HG03108 (cell line): ENCODE measurements around the gene KCNJ6.
"Not testable (repeated sequence)": the region's sequence is repeated elsewhere in the genome, so short reads cannot be mapped to it uniquely, and the experiment has no call there.

Experiments used
- ATAC-seq: cut with Tn5 transposase; IDR thresholded peaks from one replicate; pipeline ENCODE4 v1.9.1; 2021; ENCODE audit warnings: moderate library complexity; ENCODE audit not compliant: unreplicated experiment

KCNJ6 gene

DNA sequence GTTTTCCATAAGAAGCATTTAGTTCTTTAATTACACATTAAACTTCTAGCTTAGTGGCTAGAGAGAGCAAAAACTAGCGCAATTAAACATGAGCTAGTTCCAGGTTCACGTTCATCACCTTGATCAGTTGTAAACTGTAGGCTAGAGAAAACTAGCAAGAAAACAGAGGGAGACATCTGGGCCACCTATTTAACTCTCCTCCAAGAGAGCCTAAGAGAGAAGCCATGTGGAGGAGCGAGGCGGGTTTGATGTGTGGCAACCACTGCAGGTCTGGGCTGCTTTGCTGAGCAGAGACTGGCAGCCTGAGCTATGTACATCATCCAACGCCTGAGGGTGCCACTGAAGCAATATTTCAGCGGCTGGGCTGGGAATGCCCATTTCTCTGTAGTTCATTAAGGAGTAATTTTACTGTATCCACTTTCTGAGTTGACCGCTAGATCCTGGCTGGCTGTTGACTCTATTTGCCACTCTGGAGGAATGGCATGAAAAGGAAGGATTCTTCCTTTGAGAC lies 296.7 kb downstream of the KCNJ6 start:
- ATAC-seq, result no peak

DNA sequence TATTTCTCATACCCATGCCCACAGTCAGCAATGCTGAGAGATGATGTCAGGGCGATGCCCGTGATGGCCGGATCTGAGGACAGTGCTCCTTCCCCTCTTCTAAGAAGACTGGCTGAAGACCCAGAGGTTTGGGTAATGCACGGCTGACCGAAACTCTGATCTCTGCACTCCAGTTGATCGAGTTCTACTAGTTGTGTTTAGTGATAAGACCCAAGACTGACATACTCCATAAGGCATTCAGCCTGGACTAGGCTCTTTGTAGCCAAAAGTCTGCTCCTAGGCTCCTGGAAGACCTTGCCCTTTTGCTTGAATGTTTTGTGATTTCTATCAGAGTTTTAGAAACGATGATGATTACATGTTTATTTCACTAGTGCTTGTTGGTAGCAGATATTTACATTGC lies 298.2 kb downstream of the KCNJ6 start:
- ATAC-seq, result no peak

DNA sequence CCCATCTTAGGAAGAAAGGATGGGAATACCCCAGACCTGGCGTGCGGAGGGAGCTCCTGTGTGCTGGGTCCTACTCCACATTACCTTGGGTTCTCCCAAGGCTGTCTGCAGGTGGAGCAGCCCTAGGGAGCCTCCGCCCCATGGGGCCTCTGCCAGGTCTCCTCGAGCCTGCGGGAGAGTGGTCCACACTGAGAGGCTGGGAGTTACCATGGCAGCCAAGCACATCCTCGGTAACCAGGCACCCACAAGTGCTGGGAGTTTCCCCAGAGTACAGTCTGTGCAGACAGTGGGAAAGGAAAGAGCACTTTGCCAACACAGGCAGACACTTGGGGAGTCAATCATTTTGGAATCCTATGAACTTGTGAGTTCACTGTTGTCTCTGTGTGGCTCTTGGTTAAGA lies 300.3 kb downstream of the KCNJ6 start:
- ATAC-seq, result no peak

DNA sequence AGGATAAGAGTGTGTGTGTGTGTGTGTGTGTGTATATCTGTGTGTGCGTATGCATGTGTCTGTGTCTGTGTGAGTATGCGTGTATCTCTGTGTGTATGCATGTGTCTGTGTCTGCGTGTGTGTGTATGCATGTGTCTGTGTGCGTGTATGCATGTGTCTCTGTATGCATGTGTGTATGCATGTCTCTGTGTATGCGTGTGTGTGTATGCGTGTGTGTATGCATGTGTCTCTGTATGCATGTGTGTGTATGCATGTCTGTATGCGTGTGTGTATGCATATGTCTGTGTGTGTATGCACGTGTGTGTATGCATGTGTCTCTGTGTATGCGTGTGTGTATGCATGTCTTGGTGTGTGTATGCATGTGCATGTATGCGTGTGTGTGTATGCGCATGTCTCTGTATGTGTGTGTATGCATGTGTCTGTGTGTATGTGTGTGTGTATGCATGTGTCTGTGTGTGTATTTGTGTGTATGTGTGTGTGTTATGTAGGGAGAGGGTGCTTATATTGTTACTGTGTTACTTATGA lies 301.8 kb downstream of the KCNJ6 start:
- no peak for ATAC-seq

DNA sequence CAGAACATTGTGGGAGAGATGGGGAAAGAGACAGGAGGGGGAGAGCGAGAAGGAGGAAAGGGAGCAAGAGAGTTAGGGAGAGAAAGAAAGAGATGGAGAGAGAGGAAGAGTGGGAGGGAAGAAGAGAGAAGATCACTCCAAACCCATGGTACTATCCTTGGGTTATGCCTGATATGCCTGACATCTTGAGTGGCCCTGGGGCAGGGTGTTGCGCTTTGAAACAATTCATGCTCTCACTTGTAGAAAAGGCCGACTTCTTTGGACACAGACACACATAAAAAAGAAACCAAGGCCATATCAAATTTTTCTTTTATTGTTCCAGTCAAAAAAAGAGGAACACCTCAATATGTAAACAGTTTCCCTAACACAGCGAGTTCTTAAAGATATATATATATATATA lies 309.2 kb downstream of the KCNJ6 start:
- ATAC-seq, result no peak

DNA sequence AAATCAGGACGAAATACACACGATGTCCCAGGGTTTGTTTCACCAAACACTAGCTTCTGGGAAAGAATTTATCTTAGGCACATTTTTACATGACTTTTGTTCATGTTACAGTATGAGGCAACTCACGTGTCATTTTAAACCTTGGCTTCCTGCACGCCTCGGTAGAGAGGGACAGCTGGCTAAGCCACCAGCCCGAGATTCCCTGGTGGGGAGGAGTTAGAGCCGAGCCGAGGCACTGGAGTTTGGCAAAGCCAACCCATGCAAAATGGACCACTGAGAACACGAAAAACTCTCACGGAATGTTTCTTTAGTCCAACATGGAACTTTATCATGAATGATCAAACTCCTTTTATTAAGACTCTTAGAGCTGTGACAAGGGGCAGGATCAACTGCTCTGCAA lies 309.7 kb downstream of the KCNJ6 start:
- ATAC-seq, result no peak

DNA sequence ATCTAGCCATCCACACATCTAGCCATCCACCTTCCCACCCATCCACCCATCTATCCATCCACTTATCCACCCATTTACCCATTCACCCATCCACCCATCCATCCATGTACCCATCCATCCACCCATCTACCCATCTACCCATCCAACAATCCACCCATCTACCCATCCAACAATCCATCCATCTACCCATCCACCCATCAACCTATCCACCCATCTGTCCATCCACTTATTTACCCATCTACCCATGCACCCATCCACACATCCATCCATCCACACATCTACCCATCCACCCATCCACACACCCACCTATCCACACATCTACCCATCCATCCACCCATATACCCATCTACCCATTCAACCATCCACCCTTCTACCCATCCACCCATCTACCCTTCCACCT lies 311.3 kb downstream of the KCNJ6 start:
- ATAC-seq, result no peak

DNA sequence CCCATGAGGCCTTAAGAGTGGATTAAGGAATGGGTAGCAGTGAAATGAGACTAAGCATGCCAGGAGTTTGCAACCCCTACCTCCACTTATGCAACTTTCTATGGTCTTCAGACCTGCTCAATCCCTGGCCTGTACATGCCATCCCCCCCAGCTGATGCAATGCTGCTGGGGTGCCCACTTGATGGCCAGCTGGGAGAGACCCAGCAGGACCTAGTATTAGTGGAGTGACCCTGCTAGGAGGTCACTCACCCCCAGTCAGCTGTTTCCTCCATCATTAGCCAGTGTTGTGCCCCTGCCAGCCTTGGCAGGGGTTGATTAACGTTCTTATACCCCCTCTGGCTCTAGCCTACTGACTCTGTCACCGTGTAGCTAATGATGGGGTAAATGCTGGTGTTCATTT lies 313.1 kb downstream of the KCNJ6 start:
- ATAC-seq, result no peak

DNA sequence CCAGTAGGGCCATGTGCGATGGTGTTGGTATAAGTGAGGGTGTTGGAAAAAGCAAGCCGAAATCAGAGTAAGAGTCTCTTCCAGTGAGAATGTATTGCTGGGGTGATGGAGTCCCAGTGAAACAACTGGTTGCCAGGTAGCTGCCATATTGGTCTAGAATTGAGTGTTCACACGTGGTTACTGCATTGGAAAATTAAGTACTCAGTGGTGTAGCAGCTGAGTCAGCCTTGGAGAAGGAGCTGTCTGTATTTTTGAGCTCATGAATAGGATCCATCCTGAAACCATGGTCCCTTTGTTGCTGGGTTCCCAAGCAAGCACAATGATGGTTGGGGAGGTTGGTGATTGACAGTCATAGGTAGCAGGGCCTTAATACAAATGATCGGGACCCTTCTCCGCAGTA lies 314.3 kb downstream of the KCNJ6 start:
- ATAC-seq, result no peak

DNA sequence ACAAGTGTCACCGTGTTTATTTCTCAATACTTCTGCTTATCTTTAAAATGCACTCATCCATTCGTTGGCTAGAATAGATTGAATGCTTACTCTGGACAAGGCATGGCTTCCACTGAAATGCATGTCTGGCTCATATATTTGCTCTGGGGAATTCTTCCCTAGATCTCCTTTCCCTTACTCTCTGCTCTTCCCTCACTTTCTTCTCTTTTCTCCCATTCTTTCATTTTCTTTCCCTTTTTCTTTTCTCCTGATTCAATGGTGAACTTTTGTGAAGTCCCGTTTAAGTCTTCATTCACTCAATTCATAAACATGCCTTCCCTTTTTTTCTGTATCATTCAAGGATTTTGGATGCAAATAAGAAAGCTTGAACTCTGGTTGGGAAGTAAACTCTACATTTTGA lies 315.2 kb downstream of the KCNJ6 start:
- ATAC-seq, result no peak

DNA sequence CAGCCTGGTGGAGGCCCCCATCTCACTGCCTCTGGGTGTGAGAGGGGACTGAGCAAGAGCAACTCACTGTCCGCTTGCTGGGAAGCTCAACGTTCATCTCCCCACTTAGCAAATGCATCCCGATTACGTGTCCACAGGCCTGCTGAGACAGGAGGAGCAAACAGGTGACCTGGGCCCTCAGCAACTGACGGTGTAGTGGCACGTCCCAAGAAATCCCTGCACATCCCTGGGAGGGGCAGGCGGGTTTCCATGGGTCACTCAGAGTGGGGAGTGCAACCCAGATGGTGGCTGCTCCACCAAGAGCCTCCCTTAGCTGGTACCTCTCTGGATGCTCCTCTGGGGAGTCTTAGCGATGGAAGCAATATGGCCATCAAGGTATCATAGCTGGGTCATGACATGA lies 320.3 kb downstream of the KCNJ6 start:
- ATAC-seq, result no peak

DNA sequence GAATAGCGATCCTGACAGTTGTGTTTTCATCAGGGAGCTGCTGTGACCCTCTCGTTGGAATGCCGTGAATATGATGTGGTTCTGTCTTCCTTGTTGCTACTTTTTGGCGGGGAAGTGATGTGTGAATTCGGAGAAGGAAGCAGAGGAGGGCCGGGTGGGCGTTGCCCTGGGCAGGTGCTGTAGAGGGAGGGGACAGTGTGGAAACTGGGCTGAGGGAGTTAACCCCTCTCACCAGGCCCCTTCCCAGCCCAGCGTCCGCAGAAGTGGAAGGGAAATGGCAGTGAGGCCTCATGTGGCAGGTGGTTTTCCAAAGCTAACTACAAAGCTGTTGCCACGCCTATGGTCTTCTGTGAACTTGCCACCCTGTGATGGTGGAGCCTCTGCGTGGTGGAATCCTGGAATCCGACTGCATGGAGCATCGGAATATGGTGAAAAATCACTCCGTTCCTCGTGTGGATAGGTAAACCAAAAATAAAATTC lies 321.7 kb downstream of the KCNJ6 start:
- no peak for ATAC-seq

DNA sequence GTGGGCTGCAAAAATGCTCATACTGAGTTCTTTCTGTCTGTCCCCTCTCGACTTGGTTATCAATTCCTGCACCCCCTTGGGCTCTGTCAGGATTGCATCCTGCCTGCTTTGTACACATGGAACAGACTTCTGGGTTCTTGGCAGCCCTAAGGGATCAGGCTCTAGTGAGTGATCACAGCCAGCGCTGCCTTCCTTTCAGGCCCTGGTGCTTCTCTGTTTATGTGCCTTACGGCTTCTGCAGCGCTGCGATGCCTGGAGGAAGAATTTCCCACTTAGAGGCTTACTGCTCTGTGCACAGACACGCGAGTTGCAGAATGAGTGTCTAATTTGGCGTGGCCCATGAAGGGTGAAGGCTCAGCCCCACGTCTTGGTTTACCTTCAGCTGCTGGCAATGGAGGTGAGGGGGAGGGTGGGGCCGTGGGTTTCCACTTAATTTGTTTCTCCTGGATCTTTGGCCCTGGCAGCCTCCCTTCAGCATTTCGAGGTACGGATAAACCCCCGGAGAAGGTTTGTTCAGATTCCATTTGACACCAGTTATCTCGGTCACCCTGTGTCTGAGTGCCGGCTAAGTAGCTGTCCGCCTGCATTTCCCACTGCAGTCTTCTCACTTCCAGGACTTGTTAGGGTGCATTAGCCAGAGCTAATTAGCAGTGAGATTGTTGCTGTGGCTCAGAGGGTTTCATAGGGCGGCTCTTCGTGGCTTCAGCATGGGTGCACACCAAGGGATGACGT lies 322.4 kb downstream of the KCNJ6 start:
- no peak for ATAC-seq

DNA sequence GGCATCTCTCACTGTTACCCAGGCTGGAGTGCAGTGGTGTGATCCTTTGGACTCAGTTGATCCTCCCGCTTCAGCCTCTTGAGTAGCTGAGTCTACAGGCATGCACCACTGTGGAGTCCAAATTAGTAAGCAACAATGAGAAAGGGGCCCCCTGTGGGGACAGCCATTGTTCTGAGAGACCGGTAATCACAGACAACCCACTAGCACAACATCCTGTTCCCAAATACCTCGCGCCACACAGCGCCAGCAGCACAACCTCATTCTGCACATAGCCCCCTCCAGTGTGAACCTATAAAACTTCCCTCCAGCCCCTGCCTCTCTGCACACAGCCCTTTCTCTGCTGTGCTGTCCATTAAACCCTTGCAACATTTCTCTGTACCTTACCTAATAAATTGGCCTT lies 323.2 kb downstream of the KCNJ6 start:
- no peak for ATAC-seq

DNA sequence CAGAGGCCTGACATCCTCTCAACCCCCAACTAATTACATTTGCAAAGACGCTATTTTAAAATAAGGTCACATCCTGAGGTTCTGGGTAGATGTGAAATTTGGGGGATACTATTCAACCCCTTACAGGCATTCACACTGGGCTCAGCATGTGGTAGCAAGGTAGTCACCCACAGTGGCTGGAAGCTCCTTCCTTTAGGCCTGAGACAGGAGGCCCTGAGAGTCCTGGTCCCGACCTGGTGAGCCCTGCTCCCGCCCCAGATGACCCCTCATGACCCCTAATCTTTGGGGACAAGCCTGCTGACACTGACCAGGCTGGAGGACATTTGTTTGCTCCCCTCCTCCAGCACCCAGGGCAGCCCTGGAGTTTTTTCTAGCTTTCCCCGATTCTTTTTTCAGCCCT lies 323.8 kb downstream of the KCNJ6 start:
- ATAC-seq, result no peak

DNA sequence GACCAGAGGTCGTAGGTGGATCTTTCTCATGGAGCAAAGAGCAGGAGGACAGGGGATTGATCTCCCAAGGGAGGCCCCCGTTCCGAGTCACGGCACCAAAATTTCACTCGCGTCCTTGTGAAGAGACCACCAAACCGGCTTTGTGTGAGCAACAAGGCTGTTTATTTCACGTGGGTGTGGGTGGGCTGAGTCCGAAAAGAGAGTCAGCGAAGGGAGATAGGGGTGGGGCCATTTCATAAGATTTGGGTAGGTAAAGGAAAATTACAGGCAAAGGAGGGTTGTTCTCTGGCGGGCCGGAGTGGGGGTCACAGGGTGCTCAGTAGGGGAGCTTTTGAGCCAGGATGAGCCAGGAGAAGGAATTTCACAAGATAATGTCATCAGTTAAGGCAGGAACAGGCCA lies 324.3 kb downstream of the KCNJ6 start:
- not testable (repeated sequence) for ATAC-seq

DNA sequence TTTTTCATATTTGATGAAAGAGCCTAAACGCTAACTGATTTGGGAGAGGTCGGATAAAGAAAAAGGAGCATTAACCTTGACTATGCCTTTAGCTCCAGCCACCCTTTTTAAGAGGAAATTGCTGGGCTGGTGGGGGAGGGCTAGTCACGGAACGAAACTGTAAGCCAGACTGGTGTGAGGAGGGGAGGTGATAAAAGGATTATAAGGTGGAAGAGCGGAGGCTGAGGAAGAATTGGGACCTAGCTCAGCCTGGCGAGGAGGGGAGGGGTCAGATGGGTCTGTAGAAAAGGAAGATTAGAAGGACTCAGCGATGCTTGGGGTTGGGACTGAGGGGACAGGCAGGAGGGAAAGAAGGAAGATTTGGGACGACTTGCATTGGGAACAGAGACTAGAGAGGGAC lies 325.4 kb downstream of the KCNJ6 start:
- not testable (repeated sequence) for ATAC-seq

DNA sequence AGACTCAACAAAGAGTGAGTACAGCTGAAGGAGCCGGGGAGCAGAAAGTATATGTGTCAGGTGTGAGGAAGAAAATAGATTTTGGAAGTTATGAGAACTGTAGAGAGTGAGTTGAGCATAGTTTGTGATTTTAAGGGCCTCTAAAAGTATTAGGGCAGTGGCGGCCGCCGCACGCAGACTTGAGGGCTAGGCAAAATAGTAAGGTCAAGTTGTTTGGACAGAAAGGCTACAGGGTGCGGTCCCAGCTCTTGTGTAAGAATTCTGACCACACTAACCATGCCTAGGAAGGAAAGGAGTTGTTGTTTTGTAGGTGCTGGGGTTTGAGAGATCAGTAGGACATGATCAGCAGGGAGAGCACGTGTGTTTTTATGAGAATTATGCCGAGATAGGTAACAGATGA lies 327.6 kb downstream of the KCNJ6 start:
- ATAC-seq, result not testable (repeated sequence)

DNA sequence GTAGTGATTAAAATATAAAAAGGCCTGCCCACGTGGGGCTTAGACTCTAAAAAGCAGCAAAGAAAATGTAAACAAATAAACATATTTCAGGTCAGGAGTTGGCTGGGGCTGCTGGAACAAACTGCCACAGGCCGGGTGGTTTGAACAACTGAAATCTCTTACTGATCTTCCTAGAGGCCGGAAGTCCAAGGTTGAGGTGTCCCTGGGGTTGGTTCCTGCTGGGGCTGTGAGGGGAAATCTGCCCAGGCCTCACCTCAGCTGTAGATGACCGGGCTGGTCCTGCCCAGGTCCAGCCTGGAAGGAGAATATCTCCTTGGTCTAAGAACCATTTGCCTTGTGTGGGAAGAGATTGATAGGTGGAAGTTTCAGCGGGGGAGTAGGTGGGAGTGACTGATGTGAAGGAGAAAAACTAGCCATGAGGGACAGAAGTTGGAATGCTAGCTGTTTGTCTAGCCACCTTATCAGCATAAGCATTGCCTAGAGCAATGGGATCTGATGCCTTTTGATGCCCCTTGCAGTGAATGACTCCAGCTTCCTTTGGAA lies 328.6 kb downstream of the KCNJ6 start:
- no peak for ATAC-seq

DNA sequence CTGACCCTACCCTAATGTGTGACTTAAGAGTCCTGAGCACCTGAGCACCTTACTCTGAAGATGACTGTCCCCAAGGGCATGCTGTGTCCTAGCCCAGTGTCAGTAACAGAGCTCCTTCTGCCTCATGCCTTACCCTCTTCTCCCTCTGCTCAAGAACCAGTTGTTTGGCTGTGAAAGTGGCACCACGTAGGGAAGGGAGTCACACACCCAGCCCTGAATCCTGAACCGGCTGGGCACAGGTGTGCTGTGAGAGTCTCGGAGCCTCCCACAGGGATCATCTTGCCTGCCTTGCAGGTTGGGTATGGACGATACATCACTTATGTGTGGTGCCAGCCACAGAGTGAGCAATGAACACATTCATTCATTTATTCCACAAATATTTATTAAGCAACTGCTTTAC lies 329.1 kb downstream of the KCNJ6 start:
- ATAC-seq, result no peak

DNA sequence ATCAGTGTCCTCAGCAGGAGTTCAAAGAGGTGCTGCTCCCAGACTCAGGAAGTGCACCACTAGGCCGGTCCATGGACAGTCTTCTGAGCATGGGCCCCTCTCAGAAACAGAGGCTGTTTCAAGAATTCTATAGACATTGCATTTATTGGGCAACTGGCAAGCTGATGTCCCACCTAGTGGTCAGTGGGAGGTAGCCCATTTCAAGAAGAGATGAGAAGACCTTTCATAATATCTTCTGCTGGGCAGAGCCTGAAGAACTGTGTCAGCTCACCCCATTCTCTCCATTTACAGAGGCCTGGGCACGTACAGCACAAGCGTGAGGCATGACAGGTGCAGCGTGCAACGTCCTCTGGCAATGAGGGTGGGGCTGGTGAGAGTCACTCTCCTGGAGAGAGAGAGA lies 333.7 kb downstream of the KCNJ6 start:
- ATAC-seq, result no peak

DNA sequence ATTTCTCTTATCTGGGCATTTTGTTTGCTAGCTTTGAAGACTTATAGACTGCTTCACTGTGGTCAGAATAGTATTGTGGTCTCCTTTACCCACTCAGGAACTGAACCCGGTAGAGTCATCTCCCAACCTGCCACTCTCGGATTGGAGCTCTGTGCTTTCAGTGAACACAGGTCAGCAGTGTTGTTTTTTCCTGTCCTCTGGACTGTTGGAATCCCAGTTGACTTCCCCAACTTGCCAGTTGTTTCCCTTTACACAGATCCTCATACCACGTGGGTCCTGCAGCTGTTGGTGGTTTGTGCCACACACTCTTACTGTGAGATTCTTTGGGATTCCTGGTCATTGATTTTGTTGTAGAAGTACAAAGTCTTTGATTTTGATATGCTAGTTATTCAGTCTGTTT lies 335.6 kb downstream of the KCNJ6 start:
- no peak for ATAC-seq

DNA sequence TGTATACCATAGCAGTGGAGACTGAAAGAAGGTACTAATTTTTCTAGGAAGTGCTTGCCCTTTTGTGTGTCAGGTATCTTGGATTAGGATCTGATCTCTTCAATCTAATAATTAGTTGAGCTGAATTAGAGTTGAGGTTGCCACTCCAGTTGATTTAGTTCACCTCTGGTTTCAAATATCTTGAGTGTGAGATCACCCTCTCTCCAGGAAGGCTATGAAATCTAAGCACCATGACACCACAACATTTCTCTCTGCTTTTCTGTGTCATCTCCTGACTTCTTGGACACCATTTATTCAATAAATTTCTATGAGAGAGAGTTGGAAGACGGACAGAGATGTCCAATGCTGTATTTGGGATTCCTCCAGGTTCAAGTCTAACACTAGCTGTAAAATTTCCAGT lies 336.9 kb downstream of the KCNJ6 start:
- no peak for ATAC-seq
